HUES48 (cell line): ENCODE measurements around the gene PSMA1.
"Not testable (repeated sequence)": the region's sequence is repeated elsewhere in the genome, so short reads cannot be mapped to it uniquely, and the experiment has no call there.

Source experiments
- H3K27ac ChIP-seq: one replicate; pipeline ENCODE4 v1.7.0; 2013; ENCODE audit warnings: low read depth, low read length, inconsistent platforms
- H3K27me3 ChIP-seq: 2 replicates; pipeline ENCODE4 v1.6.1; 2013; ENCODE audit warnings: mild to moderate bottlenecking, low read length; ENCODE audit not compliant: control insufficient read depth, insufficient read depth
- H3K36me3 ChIP-seq: 2 replicates; pipeline ENCODE4 v1.6.1; 2013; ENCODE audit warnings: low read length; ENCODE audit not compliant: control insufficient read depth, insufficient read depth
- H3K4me1 ChIP-seq: 2 replicates; pipeline ENCODE4 v1.6.1; 2013; ENCODE audit warnings: mild to moderate bottlenecking, low read length; ENCODE audit not compliant: control insufficient read depth, insufficient read depth
- H3K4me3 ChIP-seq: 2 replicates; pipeline ENCODE4 v1.5.1; 2013; ENCODE audit warnings: mild to moderate bottlenecking, low read depth, low read length
- H3K9ac ChIP-seq: 2 replicates; pipeline ENCODE4 v1.6.1; 2013; ENCODE audit warnings: mild to moderate bottlenecking, low read depth, low read length, moderate library complexity
- H3K9me3 ChIP-seq: 2 replicates; pipeline ENCODE4 v1.6.1; 2013; ENCODE audit warnings: low read length; ENCODE audit not compliant: control insufficient read depth, insufficient read depth

Gene PSMA1

DNA sequence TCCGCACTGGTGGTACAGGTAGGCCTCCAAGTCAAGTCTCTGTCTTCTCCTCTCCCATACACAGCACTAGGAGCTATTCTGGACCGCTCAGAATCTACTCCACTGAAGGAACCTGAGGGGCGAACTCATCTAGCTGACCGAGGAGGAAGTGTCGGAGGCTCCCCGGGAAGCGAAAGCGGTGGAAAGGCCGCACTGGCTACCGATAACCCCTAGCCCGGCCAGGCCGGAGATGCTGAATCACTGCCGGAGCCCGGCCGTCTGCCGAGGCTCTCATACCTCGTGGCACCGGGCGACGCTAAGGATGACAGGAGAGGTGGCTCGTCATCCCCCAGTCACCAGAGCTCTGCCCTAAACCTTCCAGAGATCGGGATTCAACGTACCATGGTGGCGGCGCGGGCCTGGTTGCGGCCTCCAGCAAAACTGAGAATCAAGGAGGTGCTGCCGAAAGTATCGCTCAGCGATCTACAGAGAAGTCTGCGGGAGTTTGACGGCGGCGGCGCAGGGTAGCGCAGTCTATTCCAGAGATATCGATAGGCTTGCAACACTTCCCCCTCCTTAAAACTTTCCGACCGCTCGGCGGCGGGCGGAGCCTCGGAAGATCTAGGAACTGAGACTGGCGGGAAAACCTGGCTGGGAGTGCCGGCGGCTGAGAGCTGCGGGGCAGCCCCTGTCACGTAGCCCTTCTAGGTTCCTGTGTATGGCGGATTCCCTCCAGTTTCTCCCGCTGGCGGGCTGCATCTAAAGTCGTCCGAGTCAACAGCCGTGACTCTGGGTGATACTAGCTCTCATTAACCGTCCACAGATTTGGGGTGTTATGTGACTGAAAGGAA is at the start of gene PSMA1:
Gene PSMA1, minus strand, starts transcription at position 470 of the 830 bp plus-strand sequence. Its CDS starts 87 bp downstream, at position 383.
- peaks cover 7% of the 10 kb centered on the region for H3K4me1 ChIP-seq
- peak within 1 kb of the TSS; percentile 91 for H3K27ac ChIP-seq
- H3K9me3 ChIP-seq: no peaks in the 10 kb centered on the region
- H3K27me3 ChIP-seq: no peaks in the 10 kb centered on the region
- H3K4me3 ChIP-seq: peak within 1 kb of the TSS; percentile 99
- H3K9ac ChIP-seq: peak within 1 kb of the TSS; percentile 93
- H3K36me3 ChIP-seq: peaks cover 34% of the 10 kb centered on the region

DNA sequence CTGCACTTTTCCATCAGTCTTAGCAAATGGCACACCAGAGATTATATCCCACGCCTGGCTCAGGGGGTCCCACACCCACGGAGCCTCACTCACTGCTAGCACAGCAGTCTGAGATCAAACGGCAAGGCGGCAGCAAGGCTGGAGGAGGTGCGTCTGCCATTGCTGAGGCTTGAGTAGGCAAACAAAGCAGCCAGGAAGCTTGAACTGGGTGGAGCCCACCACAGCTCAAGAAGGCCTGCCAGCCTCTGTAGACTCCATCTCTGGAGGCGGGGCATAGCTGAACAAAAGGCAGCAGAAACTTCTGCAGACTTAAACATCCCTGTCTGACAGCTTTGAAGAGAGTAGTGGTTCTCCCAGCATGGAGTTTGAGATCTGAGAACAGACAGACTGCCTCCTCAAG is 49.3 kb upstream of the PSMA1 start:
- H3K9me3 ChIP-seq: peaks cover 11% of the 10 kb centered on the region; the same call in 1 of the 2 replicates

DNA sequence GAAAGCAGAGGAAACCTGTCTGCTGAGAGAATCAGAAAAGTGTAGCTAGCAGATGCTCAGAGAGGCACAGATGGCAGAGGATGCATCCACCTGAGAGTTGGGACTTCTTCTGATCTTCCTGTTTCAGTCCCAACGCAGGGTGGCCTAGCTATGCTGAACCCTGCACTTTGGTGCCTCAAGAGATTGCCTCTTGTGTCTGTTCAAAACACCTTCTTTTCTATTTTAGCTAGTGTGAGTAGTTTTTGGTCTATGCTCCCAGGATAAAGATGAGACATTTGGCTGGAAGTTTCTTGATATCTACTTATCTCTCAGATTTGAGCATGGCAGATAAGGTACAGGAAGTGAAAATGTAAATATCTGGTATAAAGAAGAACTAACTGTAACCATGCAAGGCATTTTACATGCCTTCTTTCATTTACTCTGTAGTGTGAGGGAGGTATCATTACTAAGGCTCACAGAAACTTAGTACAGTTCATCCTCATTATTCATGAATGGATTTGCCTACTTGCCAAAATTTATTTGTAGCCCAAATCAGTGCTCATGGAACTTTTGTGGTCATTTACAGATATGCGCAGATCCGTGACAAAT is 47.0 kb upstream of the PSMA1 start:
- Histone ChIP-seq H3K4me1 (peaks cover 3% of the 10 kb centered on the region; the same call in 1 of the 2 replicates), H3K9me3 (0 out of 2 replicates have a peak, but pooled peaks cover 4% of the 10 kb centered on the region), H3K9ac (no peak overlapping the region), H3K27me3 (no peaks in the 10 kb centered on the region), H3K4me3 (no peak overlapping the region), H3K27ac (no peak overlapping the region), H3K36me3 (no peaks in the 10 kb centered on the region)

More for the DNA sequence above, 49.3 kb upstream of the PSMA1 start:
- not testable (repeated sequence) for H3K27me3 ChIP-seq, H3K36me3 ChIP-seq, H3K27ac ChIP-seq, H3K9ac ChIP-seq, H3K4me3 ChIP-seq, H3K4me1 ChIP-seq

DNA sequence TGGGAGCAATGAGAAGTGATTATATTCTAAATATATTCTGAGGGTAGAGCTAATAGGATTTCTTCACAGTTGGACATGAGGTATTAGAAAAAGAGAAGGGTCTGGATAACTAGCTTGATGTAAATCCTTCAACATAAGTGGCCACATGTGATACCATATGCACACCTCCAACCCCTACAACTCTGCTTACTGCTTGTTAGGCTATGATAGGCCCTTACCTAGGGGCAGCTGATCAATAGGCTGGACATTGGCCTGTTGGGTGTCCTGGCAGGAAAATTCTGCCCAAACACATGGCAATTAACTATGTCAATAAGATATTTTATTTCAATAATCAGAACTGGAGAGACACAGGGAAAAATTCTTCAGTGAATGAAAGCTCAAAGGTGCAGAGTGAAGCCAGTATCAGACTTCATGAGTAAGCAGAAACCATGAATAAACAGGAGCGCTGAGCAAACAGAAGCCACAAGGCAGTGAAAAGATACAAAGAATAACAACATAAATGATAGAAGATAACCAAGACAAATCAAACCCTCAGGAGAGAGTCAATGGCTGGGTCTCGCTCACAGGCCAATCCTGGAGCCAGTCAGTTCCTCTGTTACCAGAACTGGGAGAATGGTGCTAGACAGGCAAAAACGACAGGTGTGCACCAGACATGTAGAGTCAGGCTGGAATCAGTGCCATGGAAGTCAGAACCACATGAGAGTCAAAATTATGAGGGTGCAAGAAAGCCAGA is 46.3 kb upstream of the PSMA1 start:
- H3K4me3 ChIP-seq: no peak overlapping the region
- peaks cover 3% of the 10 kb centered on the region; the same call in 1 of the 2 replicates for H3K4me1 ChIP-seq
- no peaks in the 10 kb centered on the region for H3K27me3 ChIP-seq
- 0 out of 2 replicates have a peak, but pooled peaks cover 4% of the 10 kb centered on the region for H3K9me3 ChIP-seq
- H3K36me3 ChIP-seq: no peaks in the 10 kb centered on the region
- H3K9ac ChIP-seq: 0 out of 2 replicates have a peak overlapping the region, but pooled peaks have one; percentile 1
- H3K27ac ChIP-seq: no peak overlapping the region

DNA sequence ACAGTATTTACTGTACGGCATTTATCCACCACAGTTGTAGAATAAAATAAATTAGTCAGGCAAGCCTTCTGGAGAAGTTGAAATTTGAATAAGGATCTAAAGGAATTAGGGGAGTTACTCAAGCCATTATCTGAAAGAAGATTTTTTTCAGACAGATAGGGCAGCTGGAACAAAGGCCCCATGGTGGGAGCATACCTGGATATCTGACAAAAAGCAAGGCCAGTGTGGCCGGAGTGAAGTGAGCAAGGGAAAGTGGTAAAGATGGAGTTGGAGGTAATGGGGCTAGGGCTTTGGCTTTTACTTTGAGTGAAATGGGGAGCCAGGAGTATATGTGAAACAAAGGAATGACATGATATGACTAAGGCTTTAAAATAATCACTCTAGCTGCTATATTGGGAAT is 45.7 kb upstream of the PSMA1 start:
- no peak overlapping the region for H3K27ac ChIP-seq
- H3K27me3 ChIP-seq: no peaks in the 10 kb centered on the region
- 0 out of 2 replicates have a peak overlapping the region, but pooled peaks have one; percentile 1 for H3K9ac ChIP-seq
- no peak overlapping the region for H3K4me3 ChIP-seq
- H3K9me3 ChIP-seq: 0 out of 2 replicates have a peak, but pooled peaks cover 4% of the 10 kb centered on the region
- peaks cover 3% of the 10 kb centered on the region; the same call in 1 of the 2 replicates for H3K4me1 ChIP-seq
- H3K36me3 ChIP-seq: no peaks in the 10 kb centered on the region

DNA sequence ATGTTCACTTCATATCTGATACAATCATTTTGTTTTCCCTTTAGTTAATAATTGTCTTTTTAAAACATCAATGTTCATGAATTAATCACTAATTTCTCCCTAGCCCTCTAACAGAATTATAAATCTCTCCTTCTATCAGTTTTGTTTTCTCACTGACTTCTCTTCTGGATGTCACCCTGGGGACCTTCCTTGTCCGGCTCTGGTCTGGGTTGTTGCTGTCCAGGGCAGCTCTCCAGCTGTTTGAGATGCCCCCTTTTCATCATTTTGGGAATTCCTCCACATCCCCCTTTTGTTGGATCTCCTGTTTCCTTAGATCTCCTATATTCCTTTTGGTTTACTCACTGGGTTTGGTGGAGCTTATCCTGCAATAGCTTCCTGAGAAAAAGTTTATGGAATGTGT is 35.6 kb upstream of the PSMA1 start:
- Histone ChIP-seq H3K27ac (no peak overlapping the region), H3K4me1 (no peaks in the 10 kb centered on the region), H3K9ac (no peak overlapping the region), H3K4me3 (no peak overlapping the region), H3K9me3 (no peaks in the 10 kb centered on the region), H3K36me3 (no peaks in the 10 kb centered on the region), H3K27me3 (no peaks in the 10 kb centered on the region)

DNA sequence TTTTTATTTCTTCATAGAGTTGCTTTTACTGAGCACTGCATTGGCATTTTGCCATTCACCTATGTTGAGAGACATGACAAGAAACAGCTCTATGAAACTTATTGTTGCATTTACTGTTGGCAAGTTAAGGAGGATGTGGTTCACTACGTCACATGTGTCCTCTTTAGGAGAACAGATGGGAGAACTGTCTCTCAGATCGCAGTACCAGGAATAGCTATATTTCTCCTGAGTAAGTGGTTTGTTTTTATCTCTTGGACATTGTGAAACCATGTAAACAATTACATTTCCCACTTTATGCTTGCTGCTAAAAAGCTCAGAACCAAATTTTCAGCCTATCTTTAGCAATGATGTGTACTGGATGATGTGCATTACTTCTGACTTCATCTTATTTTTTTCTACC is 34.8 kb upstream of the PSMA1 start:
- Histone ChIP-seq H3K36me3 (no peaks in the 10 kb centered on the region), H3K4me1 (no peaks in the 10 kb centered on the region), H3K27me3 (no peaks in the 10 kb centered on the region), H3K9ac (no peak overlapping the region), H3K27ac (no peak overlapping the region), H3K9me3 (no peaks in the 10 kb centered on the region), H3K4me3 (no peak overlapping the region)

DNA sequence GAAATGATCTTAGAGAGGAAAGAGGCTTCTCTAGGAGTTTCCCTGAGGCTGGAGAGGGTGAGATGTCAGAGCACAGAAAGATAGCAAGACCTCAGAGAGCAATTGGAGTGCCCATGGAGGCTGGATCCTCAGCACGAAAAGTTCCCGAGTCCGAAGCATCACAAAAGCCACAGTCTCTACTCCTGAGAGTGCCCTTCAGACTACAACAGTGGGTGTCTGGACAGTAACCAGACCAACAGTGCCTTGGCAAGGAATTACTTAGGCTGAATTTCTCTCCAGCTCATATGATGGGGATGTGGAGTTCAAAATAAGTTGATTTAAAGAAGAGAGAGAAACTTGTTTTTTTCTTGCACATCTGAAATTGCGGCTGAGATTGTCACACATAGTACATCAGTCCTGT is 31.9 kb upstream of the PSMA1 start:
- Histone ChIP-seq H3K27ac (no peak overlapping the region), H3K9ac (no peak overlapping the region), H3K9me3 (no peaks in the 10 kb centered on the region)

DNA sequence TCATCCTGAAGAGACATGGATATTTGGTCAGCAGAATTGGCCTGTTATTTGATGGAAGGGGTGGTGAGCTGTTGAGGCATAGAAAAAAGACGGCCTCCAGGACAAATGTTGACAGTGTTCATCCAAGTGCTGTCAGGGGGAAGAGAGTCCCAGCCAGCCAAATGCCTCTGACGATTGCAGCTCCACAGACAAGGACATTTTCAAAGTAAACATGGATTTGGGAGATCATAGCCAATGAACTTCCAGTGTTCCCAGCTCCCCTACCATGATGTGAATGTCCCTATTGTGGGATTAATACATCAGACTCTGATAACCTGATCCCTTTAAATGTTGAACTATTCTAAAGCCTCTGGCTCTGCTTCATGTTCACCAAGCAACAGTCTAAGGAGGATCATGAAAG is 31.2 kb upstream of the PSMA1 start:
- Histone ChIP-seq H3K27me3 (no peaks in the 10 kb centered on the region), H3K9me3 (no peaks in the 10 kb centered on the region), H3K9ac (no peak overlapping the region), H3K4me1 (no peaks in the 10 kb centered on the region), H3K36me3 (no peaks in the 10 kb centered on the region), H3K27ac (no peak overlapping the region), H3K4me3 (no peak overlapping the region)

More for the DNA sequence above, 31.9 kb upstream of the PSMA1 start:
- no peaks in the 10 kb centered on the region for H3K4me1 ChIP-seq
- no peak overlapping the region for H3K4me3 ChIP-seq
- no peaks in the 10 kb centered on the region for H3K27me3 ChIP-seq
- no peaks in the 10 kb centered on the region for H3K36me3 ChIP-seq

DNA sequence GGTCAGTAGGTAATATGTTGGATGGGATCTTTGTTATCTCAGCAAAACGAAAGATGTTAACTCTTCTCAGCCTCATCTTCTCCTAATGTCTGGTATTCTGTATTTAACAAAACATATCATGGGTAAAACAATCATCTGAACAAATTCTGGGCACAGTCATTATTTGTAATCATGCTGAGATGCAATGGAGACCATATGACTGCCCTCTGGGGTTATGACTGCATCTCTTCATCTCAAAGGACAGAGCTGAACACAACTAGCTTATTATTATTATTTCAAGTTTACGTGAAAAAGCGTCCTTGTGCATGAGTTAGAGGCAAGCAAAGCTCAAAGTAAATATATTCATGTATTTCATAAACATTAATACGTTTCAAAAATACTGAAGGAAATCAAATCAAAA is 29.7 kb upstream of the PSMA1 start:
- no peak overlapping the region for H3K27ac ChIP-seq
- H3K4me3 ChIP-seq: no peak overlapping the region
- H3K36me3 ChIP-seq: no peaks in the 10 kb centered on the region

More for the DNA sequence above, 29.7 kb upstream of the PSMA1 start:
- no peaks in the 10 kb centered on the region for H3K4me1 ChIP-seq
- H3K9ac ChIP-seq: no peak overlapping the region
- no peaks in the 10 kb centered on the region for H3K9me3 ChIP-seq
- H3K27me3 ChIP-seq: no peaks in the 10 kb centered on the region
